GM19328 (cell line): ENCODE results near the gene PSMD11.

Experiments used
- ATAC-seq: cut with Tn5 transposase; IDR thresholded peaks from one replicate; pipeline ENCODE4 v1.9.1; 2021; ENCODE audit warnings: mild to moderate bottlenecking, moderate library complexity; ENCODE audit not compliant: unreplicated experiment

PSMD11 gene

GRCh38 chr17:32527146-32527545, 82.8 kb downstream of the PSMD11 start:
- ATAC-seq, result no peak

- ATAC-seq, result no peak
Measured at GRCh38 chr17:32528825-32529224, 84.5 kb downstream of the PSMD11 start.

DNA sequence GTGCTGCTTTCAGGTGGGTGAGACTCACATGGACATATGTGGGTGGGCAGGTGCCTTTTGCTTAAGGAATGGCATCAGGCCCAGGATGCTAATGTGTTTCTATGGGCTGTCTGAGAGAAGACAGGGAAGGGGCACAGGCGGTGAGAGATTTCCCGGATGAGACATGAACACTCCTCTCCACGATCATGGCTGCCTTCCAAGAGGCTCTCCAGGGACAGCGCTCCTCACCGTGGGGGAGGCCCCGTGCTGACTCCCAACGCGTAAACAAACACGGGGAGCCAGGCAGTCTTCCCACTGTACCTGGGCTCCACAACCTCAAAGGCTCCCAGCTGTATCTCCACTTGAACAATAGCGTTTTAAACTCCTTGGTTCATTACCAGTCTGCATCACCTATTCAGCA, 85.3 kb downstream of the PSMD11 start:
- no peak for ATAC-seq
